Chondrocyte (in vitro differentiated cells): ENCODE data around the gene CSTPP1. TPM values are rescaled to one million over a fixed set of nuclear protein-coding genes. Genes with fewer than 3 reads are reported as not detected.

Experiments used
- DNase-seq: peaks from one replicate; pipeline ENCODE4 v3.0.0; 2021; ENCODE audit warnings: mixed read lengths, low spot score
- H3K27ac Mint-ChIP-seq: one replicate; pipeline ENCODE4 v1.8.0; 2021; ENCODE audit warnings: mild to moderate bottlenecking, moderate library complexity, mixed read lengths; ENCODE audit not compliant: unreplicated experiment
- H3K27me3 Mint-ChIP-seq: 2 replicates; pipeline ENCODE4 v1.8.0; 2021; ENCODE audit warnings: low read depth, mixed read lengths
- H3K36me3 Mint-ChIP-seq: 2 replicates; pipeline ENCODE4 v1.8.0; 2021; ENCODE audit warnings: low read depth, mixed read lengths
- H3K4me1 Mint-ChIP-seq: 2 replicates; pipeline ENCODE4 v1.8.0; 2021; ENCODE audit warnings: low read depth, mild to moderate bottlenecking, mixed read lengths
- H3K4me3 Mint-ChIP-seq: one replicate; pipeline ENCODE4 v1.8.0; 2021; ENCODE audit warnings: mild to moderate bottlenecking, moderate library complexity, mixed read lengths; ENCODE audit not compliant: unreplicated experiment
- H3K9me3 Mint-ChIP-seq: 2 replicates; pipeline ENCODE4 v1.8.0; 2021; ENCODE audit warnings: low read depth, mixed read lengths
- CTCF ChIP-seq: fragments of 200-600 bp; sonication (generic); IDR thresholded peaks from 2 replicates; pipeline ENCODE4 v1.5.0; 2021; ENCODE audit warnings: antibody characterized with exemption, mild to moderate bottlenecking, moderate library complexity
- long read RNA-seq: library from polyadenylated mRNA; stranded (forward); transcript quantifications from one replicate; pipeline ENCODE4 v2.0.0, GENCODE V29; 2021
- total RNA-seq: library from RNA; stranded (reverse); gene quantifications from 3 replicates; pipeline ENCODE4 v1.2.1, GENCODE V29; 2021

Gene CSTPP1
- total RNA-seq: 19.6 to 37.7 TPM (median 23.3 TPM) in 3 replicates
- long read RNA-seq, transcript C11orf49-201 (9 exons, 1,645 nt): major isoform, 23 of 54 reads
- long read RNA-seq, transcript C11orf49-223 (1 exons, 2,141 nt): minor isoform, 9 of 54 reads
- long read RNA-seq, partial matches to known transcripts: 1 of 54 reads
- long read RNA-seq, other reads (novel, unspliced or antisense): 9 of 54 reads

GRCh38 chr11:46936138-46937110 lies at the start of gene CSTPP1:
Gene CSTPP1 (plus strand): TSS chr11:46936761. CDS start chr11:46936806, 45 bp downstream.
- Mint-ChIP-seq H3K27ac (peak within 1 kb of the TSS; percentile 94), H3K9me3 (no peaks in the 10 kb centered on the region), H3K27me3 (no peaks in the 10 kb centered on the region), H3K4me1 (peaks cover 13% of the 10 kb centered on the region), H3K4me3 (peak within 1 kb of the TSS; percentile 97), H3K36me3 (peaks cover 2% of the 10 kb centered on the region)
- no peak for TF ChIP-seq CTCF
- DNase-seq: peak; percentile 98

DNA sequence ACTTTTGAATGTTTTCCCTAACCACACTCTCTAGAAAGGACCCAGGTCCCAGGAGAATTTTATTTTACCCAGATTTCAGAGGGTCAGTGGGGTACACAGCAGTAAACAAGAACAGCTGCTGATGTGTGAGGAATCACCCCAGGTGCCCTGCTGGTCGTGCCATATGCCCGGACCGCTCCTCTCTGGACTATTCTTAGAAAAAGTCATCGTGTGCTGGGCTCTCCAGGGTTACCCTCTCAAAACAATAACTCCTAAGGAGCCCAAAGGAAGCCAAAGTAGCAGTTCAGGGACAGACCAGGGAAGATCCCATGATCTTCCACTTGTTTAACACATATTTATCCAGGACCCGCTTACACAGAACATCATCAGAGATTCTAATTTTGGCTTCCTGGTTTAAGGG lies 47.9 kb upstream of the CSTPP1 start:
- Mint-ChIP-seq H3K4me3 (no peak overlapping the region), H3K36me3 (peaks cover 3% of the 10 kb centered on the region), H3K4me1 (peaks cover 4% of the 10 kb centered on the region), H3K27ac (no peak overlapping the region), H3K9me3 (no peaks in the 10 kb centered on the region), H3K27me3 (no peaks in the 10 kb centered on the region)
- no peak for DNase-seq
- TF ChIP-seq CTCF: no peak

DNA sequence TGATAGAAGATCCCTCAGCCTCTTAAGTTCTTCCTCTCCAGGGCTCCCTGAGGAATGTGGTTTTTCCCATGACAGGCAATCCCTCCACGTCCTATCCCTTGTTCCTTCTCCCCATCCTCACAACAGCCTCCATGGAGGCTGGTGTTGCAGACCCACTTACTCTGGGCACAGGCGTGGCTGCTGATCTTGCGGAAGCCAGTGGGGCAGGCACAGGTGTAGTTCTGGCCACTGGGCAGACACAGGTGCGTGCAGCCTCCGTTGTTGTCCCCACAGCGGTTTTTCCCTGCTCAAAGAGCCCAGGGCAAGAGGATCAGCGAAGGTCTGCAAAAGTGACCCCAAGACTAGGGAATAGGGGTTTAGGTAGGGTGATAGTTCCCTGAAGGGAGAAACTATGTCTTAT lies 47.3 kb upstream of the CSTPP1 start:
- TF ChIP-seq CTCF: no peak
- no peaks in the 10 kb centered on the region for H3K9me3 Mint-ChIP-seq
- peak; percentile 55 for DNase-seq
- peaks cover 2% of the 10 kb centered on the region for H3K36me3 Mint-ChIP-seq
- H3K27ac Mint-ChIP-seq: no peak overlapping the region
- H3K27me3 Mint-ChIP-seq: no peaks in the 10 kb centered on the region
- no peak overlapping the region for H3K4me3 Mint-ChIP-seq
- peaks cover 4% of the 10 kb centered on the region for H3K4me1 Mint-ChIP-seq

DNA sequence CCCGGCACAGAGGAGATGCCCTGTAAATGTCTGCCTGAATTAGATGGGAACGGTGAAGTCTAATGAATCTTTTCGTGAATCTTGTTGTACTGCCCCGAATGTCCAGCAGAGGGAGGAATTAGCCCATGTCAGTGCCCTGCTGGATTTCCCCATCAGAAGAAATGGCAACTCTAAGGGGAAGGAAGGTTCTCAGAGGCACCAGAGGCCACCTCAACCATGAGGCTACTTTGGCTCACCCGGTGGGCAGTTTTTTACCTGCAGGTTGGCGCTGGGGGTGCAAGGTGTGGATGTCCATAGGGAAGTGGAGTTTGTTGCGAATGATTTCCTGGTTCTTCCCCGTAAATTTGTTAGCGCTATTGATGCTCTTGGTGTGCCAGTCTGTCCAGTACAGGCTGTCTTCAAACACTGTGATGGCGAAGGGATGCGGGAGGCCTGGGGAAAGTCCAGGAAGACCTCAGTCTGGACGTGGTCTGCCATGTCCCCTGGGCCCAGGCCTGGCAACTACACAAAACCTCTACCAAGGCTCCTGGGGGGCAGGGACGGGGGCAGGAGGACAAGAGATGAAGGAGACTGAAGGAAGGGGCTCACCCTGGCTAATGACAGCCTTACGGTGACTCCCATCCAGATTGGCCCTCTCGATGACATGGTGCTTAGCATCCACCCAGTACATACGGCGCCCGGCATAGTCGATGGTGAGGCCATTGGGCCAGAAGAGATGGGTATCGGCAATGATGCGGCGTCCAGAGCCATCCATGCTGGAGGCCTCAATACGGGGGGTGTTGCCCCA lies 46.7 kb upstream of the CSTPP1 start:
- no peaks in the 10 kb centered on the region for H3K9me3 Mint-ChIP-seq
- no peaks in the 10 kb centered on the region for H3K27me3 Mint-ChIP-seq
- peak; percentile 27 for DNase-seq
- H3K4me3 Mint-ChIP-seq: no peak overlapping the region
- H3K36me3 Mint-ChIP-seq: peaks cover 2% of the 10 kb centered on the region
- peak; percentile 87 for TF ChIP-seq CTCF
- H3K4me1 Mint-ChIP-seq: peaks cover 4% of the 10 kb centered on the region
- no peak overlapping the region for H3K27ac Mint-ChIP-seq

- H3K36me3 Mint-ChIP-seq: peaks cover 2% of the 10 kb centered on the region
- TF ChIP-seq CTCF: no peak
- no peaks in the 10 kb centered on the region for H3K9me3 Mint-ChIP-seq
- no peak overlapping the region for H3K27ac Mint-ChIP-seq
- peaks cover 4% of the 10 kb centered on the region for H3K4me1 Mint-ChIP-seq
- no peak for DNase-seq
- H3K27me3 Mint-ChIP-seq: no peaks in the 10 kb centered on the region
- H3K4me3 Mint-ChIP-seq: no peak overlapping the region
Observed at GRCh38 chr11:46890665-46891064, 45.9 kb upstream of the CSTPP1 start.
